ENCODE data around the gene ZFX.
"Not testable (repeated sequence)": the region's sequence is repeated elsewhere in the genome, so short reads cannot be mapped to it uniquely, and the experiment has no call there.

The ZFX gene

DNA sequence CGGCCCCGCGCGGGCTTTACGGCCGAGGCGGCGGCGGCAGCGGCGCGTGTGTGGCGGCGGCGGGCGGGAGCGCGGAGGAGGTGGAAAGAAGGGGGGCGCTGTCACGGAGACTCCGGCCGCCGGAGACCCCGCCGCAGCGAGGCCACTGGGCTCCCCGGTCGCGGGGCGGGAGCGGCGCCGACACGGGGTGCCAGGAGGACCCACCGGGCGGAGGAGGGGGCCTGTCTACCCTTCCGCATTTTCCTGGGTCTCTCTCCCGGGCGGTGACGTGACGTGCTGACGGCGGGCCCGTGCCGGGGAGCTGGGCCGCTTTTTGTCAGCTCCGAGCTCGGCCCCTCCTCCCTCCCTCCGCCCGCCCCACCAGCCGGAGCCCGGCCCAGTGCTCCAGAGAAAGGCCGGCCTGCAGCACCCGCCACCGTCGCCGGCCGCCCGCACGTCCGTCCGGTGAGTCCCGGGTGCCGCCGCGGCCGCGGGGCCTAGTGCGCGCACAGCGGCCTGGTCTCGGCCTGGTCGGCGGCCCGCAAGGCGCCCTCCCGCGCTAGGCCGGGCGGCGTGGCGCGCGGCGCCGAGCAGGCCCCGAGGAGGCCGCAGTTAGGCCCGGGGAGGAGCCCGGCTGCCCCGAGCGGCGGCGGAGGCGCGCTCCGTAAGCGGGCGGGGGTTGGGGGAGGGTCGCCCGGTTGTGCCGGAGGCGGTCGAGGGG, at the start of gene ZFX:
Gene ZFX (plus strand): TSS at position 379 of the 700 bp plus-strand sequence. CDS start 23,014 bp downstream, outside the sequence.
- DNase-seq: peak; percentile 62

DNA sequence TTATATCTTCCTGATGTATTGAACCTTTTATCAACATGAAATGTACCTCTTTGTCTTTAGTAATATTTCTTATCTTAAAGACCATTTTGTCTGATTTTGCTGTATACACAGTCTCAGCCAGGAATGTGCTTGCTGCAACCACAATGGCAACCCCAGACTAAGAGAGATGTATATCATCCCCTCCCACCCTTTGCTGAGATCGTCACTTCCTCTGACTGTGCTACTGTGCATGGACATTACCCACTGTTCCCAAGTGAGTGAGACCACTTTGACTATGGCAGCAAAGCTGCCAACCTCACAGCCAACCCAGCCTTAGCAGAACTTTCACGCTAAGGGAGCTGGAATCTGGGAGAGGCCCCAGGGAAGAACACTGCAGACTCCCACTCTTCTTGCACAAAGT, 48.8 kb upstream of the ZFX start:
- DNase-seq: peak; percentile 48

DNA sequence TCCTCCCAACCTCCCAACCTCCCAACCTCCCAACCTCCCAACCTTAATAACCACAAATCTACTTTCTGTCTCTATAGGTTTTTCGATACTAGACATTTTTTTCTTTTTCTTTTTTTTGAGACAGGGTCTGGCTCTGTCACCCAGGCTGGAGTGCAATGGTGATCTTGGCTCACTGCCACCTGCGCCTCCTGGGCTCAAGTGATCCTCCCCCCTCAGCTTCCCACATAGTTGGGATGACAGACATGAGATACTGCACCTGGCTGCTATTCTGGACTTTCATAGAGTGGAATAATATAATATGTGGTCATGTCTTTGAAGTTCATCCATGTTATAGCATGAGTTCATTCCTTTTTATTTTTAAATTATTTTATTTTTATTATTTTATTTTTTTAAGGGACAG, 39.5 kb upstream of the ZFX start:
- DNase-seq: no peak

DNA sequence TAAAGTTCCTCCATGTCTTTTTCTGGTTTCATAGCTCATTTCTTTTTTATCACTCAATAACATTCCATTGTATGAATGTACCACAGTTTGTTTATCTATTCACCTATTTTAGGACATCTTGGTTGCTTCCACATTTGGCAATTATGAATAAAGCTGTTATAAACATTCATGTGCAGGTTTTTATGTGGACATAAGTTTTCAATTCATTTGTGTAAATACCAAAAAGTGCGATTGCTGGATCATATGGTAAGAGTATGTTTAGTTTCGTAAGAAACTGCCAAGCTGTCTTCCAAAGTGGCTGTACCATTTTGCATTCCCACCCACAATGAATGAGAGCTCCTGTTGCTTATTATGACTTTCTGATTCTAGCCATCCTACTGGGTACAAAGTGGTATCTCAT, 36.3 kb upstream of the ZFX start:
- DNase-seq: no peak

DNA sequence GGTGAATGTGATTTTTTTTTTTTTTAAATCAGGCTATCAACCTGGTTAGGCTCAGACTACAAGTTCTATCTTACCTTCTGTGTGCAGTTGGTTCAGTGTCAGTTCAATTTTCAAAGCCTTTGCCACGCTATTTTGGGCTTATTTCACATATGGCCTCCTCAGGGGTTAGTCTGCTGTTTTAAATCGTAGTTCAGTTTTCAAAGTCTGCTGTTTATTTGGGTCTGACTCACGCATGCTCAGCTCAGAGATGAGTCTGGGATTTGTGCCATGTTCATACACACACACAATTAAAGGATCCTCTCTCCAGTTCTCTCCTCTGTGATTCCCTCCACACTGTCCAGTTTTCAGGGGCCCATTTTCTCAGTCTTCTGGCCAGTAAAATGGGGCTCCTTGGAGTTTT, 32.3 kb upstream of the ZFX start:
- no peak for DNase-seq

DNA sequence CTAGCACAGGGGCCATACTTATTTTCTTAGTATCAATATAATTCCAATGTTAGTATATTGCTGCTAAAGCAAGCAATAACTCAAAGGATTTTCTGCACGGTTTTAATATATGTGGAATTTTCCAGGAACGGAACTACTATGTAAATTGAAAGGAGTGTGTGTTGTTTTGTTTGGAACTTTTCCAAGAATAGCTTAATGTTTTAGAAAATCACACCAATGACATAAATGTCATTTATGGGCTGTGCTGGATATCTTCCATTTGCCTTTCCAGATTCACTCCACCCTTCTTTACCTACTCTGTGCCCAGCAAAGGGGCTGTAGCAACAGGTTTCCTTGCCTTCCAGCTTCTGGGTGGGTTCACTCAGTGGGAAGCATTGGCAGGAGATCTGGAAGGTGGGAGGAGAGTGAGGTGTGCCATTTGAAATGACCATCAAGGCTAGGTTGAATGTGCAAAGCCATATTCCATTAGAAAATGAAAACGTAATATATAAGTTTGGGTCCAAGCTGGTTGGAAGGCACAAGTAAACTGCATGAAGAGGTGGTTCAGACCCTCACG, 25.2 kb upstream of the ZFX start:
- no peak for DNase-seq

DNA sequence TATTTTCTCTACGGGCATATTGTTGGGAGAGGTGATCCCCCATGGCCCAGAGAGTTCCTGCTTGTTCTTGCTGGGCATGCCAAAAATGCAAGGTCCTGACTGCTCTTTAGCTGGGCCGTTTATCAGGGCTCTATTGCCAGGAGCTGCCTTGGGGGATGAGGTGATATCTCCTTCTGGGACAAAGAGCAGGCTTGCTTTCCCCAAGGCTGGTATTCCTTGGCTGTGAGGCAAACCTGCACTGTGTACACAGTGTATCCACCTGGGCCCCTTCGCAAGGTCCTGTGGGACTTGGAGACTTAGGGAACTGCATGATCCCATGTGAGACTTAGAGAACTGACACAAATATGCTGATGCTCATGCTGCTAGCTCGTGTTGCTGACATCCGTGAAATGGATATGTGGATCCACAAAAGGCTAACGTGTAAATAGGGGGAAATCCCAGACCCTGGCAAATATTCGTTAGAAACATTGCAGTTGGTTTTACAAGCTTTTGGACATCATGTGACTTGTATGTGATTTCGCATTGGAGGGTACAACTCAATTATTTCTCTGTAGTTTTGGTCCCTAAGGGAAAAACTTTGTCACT, 24.4 kb upstream of the ZFX start:
- DNase-seq: no peak

DNA sequence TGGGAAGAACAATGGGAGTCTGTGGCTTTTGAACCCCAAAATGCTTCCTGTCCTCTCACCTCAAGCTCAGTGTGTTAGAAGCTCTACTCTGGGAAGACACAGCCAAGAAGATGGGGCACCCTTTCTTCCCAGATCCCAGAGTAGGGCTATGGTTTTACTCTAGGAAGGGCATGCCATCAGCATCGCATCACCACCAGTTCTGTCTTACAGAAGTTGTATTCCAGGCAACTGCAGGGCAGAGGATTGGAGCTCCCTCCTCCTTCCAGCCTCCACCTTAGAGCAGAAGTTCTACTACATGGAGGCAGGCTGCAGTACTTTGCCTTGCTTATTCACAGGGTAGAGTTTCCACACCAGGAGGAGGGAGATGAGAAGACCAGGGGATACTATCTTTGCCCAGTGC, 18.1 kb upstream of the ZFX start:
- no peak for DNase-seq

DNA sequence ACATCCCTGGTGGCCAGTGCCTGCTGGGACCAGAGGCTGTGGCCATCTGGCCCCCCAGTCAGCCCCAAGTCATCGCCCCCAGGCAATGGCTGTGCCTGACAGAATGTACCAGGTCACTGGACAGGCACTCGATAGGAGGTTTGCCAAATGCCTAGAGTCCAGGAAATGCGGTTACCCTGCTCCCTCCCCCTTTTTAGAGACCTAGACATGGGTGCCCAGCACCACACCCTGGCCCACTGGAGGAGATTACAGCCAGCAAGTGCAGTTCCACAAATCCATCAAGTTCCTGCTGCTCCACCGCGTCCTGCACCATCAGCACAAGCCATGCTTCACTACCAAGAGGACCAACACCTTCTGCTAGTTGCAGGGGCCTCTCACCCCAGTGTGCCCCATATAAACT, 16.2 kb upstream of the ZFX start:
- peak; percentile 14 for DNase-seq

DNA sequence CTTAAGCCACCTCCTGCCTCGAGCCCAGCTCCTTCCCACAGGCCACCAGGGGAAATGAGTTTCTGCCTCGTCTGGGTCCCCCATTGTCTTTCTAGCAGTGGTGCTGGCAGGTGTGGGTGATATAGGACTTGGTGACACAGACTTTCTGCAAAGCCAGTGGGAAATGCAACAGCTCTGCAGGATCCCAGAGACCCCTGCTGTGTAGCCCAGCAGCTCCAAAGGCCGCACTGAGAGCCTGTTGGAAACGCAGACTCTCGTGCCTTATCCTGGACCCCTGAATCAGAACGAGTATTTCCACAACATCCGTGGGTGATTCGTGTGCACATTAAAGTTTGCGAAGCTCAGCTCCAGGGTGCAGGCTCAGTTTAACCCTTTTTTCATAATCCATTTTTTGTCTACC, 13.8 kb upstream of the ZFX start:
- not testable (repeated sequence) for DNase-seq

DNA sequence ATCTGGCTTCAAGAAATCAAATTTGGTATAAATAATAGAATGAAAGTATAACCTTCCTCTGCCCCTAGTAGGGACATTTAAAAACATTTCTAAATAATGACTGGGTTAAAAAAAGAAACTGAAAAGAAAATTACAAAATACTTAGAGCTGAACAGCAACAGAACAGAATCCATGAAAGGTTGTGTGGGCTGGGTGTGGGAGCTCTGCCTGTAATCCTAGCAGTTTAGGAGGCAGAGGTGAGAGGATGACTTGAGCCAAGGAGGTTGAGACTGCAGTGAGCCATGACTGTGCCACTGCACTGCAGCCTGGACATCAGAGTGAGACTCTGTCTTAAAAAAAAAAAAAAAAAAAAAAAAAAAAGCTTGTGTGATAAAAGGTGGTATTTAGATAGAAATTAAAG, 12.3 kb upstream of the ZFX start:
- no peak for DNase-seq

DNA sequence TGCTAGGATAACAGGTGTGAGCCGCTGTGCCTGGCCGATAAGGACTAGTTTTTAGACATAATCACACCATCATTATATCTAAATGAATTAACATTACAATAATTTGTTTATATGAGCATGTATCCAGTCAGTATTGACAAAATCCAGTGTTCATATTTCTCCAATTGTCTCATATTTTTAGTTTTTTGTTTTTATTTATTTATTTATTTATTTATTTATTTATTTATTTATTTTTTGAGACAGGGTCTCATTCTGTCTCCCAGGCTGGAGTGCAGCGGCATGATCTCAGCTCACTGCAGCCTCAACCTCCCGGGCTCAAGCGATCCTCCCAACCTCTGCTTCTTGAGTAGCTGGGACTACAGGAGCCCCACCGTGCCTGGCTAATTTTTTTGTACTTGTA, 5.5 kb upstream of the ZFX start:
- not testable (repeated sequence) for DNase-seq

DNA sequence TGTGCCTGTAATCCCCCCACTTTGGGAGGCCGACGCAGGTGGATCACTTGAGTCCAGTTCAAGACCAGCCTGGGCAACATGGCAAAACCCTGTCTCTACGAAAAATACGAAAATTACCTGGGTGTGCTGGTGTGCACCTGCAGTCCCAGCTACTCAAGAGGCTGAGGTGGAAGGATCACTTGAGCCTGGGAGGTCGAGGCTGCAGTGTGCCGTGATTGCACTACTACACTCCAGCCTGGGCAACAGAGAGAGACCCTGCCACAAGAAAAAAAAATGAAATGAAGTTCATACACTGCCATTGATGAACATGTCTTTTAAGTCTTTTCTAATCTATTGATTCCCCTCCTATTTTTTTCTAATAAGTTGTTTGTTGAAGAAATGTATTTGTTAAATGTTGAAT, 5.0 kb upstream of the ZFX start:
- no peak for DNase-seq

DNA sequence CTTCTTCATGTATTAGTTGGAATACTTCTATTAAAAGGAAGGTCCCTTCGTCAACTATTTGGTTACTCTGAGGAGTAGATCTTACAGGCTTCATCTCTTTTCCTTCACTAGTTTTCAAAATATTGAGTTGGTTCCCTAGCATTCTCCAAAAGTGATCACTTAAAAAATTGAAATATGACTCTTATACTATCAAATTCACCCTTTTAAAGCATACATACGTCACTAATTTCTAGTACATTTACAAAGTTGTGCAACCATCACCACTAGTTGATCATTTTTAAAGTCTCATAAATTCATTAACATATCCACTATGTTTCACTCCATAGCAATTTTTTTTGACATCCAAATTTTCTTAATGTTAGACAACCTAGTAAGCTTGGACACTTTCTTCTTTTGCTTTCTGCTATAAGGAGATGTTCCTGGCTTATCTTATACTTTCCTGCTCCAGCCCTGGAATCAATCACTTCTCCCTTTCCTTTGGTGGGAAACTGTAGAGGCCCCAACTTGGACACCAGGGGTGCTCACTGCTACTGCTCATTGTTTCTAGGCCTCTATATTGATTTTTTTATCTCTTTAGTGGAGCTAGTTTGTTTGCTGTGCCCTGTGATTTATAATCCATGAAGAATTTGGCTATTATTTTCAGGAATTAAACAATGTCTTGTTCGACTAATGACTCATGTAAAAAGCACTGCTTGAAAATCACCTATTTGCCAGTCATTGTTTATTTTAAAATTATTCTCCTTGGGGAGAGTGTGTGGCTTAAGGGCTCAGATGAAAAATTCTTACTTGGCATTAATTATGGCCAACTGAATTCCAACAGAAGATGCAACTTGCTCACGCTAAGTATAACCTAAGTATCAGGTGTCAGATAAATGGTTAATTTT, 4.0 kb upstream of the ZFX start:
- peak; percentile 2 for DNase-seq

DNA sequence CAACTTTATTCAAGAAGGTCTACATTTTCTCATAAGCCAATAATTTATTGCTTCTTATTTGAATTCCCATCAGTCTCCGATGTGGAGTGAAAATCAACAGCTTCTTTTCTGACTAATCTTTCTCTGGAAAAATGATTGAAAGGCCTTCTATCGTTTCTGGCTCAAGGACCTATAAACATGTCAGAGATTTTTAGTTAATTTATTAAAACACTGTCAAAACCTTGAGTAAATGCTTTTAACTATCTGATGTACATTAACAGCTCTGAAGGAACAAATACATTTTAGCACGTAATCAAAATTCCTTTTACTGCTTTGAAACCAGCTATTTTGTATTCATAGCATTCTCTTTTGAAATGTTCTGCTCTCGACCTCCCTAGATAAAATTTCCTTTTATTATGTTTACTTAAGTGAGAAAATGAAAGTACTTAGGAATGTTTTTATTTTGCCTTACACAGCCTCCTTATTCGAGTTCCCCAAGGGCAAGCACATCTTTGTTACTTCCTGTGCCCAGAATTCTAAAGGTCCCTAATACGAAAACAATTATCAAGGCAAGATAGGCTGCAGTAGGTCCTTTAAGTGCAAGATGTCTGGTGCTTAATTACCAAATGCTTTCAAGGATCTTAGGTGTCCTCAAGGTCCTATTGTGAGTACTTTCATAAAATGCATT, 3.1 kb upstream of the ZFX start:
- peak; percentile 37 for DNase-seq

DNA sequence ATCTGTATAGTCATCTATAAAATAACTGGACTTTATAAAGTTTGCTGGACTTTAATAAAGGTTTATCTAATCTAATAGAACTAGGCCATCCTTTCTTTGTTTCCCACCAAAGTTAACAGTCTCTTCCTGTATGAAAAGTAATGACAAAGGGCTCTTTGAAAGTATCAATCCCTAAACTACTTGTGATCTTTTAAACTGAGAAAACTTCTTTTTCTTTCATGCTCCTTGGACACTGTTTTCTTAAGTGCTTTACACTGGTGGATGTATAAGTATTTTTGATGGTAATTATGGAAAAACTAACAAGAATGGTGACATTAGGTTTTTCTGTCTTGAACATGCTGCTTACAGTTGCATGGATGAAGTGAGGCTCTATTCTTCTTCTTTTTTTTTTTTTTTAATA, 2.4 kb upstream of the ZFX start:
- peak; percentile 29 for DNase-seq

DNA sequence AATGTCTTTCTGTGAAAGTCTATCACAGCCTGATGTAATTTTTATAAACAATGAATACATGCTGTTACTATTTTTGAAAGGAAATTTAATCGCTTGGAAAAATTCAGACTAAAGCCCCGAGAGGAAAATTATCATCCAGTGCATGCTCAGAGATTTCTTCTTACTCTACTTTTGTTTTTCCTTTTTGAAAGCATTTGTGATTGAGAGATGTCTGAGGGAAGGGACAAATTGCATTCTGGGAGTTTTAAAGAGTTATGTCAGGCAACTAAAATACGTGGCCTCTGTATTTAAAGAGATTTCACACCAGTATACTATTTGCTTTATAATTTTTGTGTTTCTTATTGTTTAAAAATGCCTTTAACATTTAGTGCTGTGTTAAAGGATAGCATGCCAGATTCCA, 1.4 kb upstream of the ZFX start:
- peak; percentile 57 for DNase-seq

DNA sequence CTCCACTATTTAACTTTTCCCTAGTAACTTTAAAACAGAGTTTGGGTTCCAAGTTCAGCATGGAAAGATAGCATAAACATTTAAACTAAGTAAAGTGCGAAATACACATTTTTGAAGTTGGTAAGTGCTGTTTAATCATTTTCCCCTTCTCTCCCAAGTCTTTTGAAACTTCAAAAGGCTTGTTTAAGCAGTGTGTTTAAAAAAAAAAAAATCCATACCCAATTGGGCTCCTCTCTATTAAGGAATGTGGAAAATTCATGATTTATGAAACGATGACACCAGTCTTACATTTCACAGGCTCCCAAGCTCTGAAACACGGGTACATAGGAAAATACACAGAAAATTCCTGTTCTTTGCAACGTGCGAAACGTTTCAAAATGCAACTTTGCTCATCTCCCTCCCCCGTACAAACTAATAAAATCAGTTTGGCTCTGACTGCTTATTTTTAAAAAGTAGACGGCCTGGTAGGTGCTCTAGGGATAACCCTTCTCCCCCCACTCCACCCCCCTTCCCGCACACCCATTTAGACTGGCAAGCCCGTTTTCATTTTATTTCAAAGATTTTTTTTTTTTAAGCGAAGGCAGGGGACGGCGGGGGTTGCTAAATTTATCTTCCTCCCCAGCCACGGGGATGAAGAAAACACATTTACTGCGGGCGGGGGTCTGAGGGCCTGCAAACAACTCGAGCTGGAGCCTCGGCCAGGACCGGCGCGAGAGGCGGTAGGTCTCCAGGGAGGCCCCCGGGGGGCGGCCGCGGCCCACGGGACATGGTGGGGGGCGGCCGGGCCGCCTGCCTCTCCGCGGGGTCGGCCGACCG, 786 bp upstream of the ZFX start:
- DNase-seq: peak; percentile 56

DNA sequence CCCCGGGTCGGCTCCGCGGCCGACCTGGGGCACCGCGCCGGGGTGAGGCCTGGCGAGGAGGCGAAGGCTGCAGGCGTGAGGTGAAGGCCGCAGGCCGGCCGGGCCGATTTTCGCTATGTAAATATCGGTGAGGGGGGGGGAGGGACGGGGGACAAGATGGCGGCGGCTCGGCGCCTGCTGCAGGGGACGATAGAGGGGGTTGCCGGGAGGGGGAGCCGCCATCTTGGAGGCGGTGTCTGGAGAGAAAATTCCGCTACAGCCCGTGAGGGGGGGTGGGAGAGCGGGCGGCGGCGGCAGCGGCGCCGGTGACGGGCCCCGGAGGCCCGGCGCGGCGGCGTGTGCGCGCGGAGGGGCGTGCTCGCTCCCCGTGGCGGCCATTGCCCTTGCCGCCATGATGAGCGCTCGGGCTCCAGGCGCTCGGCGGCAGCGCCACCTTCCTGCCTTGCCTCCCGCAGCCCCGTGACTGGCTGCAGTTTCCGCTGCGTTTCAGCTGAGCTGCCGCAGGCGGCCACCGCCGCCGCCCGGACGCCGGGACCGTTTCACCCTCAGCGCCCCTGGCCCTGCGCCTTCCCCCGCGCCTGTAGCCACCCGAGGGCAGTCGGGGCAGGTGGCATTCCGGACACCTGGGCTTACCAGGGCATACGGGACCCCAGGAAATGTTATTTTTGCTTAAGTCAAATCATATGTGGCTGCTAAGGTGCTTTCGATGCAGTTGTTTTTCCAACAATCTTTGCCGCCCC, 692 bp downstream of the ZFX start:
- DNase-seq: peak; percentile 87

DNA sequence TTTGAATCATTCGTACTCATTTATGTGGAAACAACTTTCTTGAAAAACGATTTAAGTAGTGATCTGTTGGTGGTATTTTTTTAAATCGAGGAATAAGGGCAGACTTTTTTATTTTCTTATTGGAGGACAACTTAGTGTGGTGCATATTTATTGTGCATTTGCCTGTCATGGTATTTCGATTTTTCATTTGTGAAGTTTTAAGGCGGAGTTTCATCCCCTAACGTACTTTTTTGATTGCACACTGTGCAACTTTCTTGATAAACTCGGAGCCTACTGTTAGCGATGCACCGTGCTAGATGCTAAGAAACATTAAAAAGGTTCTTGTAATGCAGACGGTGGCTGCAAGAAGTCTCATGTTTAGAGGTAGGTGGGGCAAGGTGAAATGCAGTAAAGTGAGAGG, 1.4 kb downstream of the ZFX start:
- peak; percentile 21 for DNase-seq

DNA sequence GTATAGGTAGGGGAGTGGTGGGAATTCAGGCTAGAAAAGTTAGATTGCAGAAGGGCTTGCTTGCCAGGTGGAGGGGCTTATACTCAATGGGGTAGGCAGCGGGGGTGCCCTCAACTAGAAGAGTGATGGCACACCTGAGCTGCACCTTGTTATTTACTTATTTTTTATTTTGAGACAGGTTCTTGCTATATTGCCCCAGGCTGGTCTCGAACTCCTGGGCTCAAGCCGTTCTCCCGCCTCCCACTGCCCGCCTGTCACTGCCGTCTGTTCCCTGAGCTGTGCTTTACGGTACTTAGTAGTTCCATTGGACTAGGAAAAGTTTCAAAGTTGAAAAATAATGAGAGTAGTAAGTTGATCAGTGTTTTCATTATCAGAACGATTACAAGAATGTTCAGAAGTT, 2.0 kb downstream of the ZFX start:
- DNase-seq: no peak

Measured in OCI-M1 (cell line).